ENCODE results near the gene DRICH1.
"Not testable (repeated sequence)": the region's sequence is repeated elsewhere in the genome, so short reads cannot be mapped to it uniquely, and the experiment has no call there.

The DRICH1 gene

GRCh38 chr22:23632178-23632577 is at the start of gene DRICH1:
Gene DRICH1, minus strand, starts transcription at chr22:23632321. Its CDS starts 298 bp downstream, at chr22:23632023.
- no peak for DNase-seq (ENCODE audit: low read depth in 3 of 3)

- DNase-seq (ENCODE audit: low read depth in 3 of 3) = no peak
Observed at GRCh38 chr22:23681026-23681809, 49.1 kb upstream of the DRICH1 start.

GRCh38 chr22:23678133-23678532 is 46.0 kb upstream of the DRICH1 start:
- DNase-seq (ENCODE audit: low read depth in 3 of 3) = no peak

GRCh38 chr22:23677701-23677995 is 45.5 kb upstream of the DRICH1 start:
- no peak for DNase-seq (ENCODE audit: low read depth in 3 of 3)

GRCh38 chr22:23676841-23677700 is 45.0 kb upstream of the DRICH1 start:
- not testable (repeated sequence) for DNase-seq (ENCODE audit: low read depth in 3 of 3)

GRCh38 chr22:23675502-23676415 is 43.6 kb upstream of the DRICH1 start:
- DNase-seq (ENCODE audit: low read depth in 3 of 3) = no peak

GRCh38 chr22:23674886-23675501 is 42.9 kb upstream of the DRICH1 start:
- DNase-seq (ENCODE audit: low read depth in 3 of 3) = not testable (repeated sequence)

- no peak for DNase-seq (ENCODE audit: low read depth in 3 of 3)
Observed at GRCh38 chr22:23673826-23674690, 41.9 kb upstream of the DRICH1 start.

- no peak for DNase-seq (ENCODE audit: low read depth in 3 of 3)
Observed at GRCh38 chr22:23673050-23673620, 41.0 kb upstream of the DRICH1 start.

GRCh38 chr22:23672307-23673049 is 40.4 kb upstream of the DRICH1 start:
- DNase-seq (ENCODE audit: low read depth in 3 of 3) = not testable (repeated sequence)

GRCh38 chr22:23671387-23671786 is 39.3 kb upstream of the DRICH1 start:
- not testable (repeated sequence) for DNase-seq (ENCODE audit: low read depth in 3 of 3)

GRCh38 chr22:23670378-23671295 is 38.5 kb upstream of the DRICH1 start:
- no peak for DNase-seq (ENCODE audit: low read depth in 3 of 3)

GRCh38 chr22:23660381-23660780 is 28.3 kb upstream of the DRICH1 start:
- DNase-seq (ENCODE audit: low read depth in 3 of 3) = not testable (repeated sequence)

- no peak for DNase-seq (ENCODE audit: low read depth in 3 of 3)
Observed at GRCh38 chr22:23657727-23658126, 25.6 kb upstream of the DRICH1 start.

GRCh38 chr22:23655891-23656475 is 23.9 kb upstream of the DRICH1 start:
- no peak for DNase-seq (ENCODE audit: low read depth in 3 of 3)

GRCh38 chr22:23652711-23653110 is 20.6 kb upstream of the DRICH1 start:
- DNase-seq (ENCODE audit: low read depth in 3 of 3) = no peak

- no peak for DNase-seq (ENCODE audit: low read depth in 3 of 3)
Observed at GRCh38 chr22:23652286-23652685, 20.2 kb upstream of the DRICH1 start.

GRCh38 chr22:23651676-23652075 is 19.6 kb upstream of the DRICH1 start:
- no peak for DNase-seq (ENCODE audit: low read depth in 3 of 3)
